Testis (tissue), 3 donors: ENCODE measurements around the gene ZSWIM5. TPM values are rescaled to one million over a fixed set of nuclear protein-coding genes. Genes with fewer than 3 reads are reported as not detected.

Experiments
- DNase-seq: peaks from one replicate; pipeline ENCODE4 v3.0.0-alpha.2; 2019
- H3K27ac ChIP-seq, 2 donors: fragments of 200-600 bp; sonication (generic); one replicate each; pipeline ENCODE4 v1.5.1; 2019
- H3K27me3 ChIP-seq: fragments of 200-600 bp; sonication (generic); one replicate; pipeline ENCODE4 v1.5.1; 2019
- H3K36me3 ChIP-seq: fragments of 200-600 bp; sonication (generic); one replicate; pipeline ENCODE4 v1.5.1; 2017; ENCODE audit warnings: low read depth; ENCODE audit errors: missing control alignments
- H3K4me1 ChIP-seq: fragments of 200-600 bp; sonication (generic); one replicate; pipeline ENCODE4 v1.5.1; 2019
- H3K4me3 ChIP-seq, 2 donors: fragments of 200-600 bp; sonication (generic); one replicate each; pipeline ENCODE4 v1.5.1; 2017 to 2019
- H3K9me3 ChIP-seq: fragments of 200-600 bp; sonication (generic); one replicate; pipeline ENCODE4 v1.5.1; 2017
- POLR2A ChIP-seq: fragments of 450-650 bp; IDR thresholded peaks from one replicate; pipeline ENCODE4 v1.6.1; 2017; ENCODE audit warnings: antibody characterized with exemption, mild to moderate bottlenecking, moderate library complexity
- WGBS, 2 donors: methylation state at CpG; one replicate each; pipeline ENCODE4 v1.1.5; 2018; 5-methylcytosine and 5-hydroxymethylcytosine counted together
- intact Hi-C: fragments of 100-400 bp; cut with DNase I; formaldehyde crosslinking; loops from one replicate; pipeline ENCODE4 v1.15.1; 2023; ENCODE audit warnings: low total_unique reads
- polyA plus RNA-seq: library from polyadenylated mRNA; stranded (reverse); fragments of 350-450 nt; fragmentation: Illumina TruSeq; extraction: RNeasy Lipid Tissue Mini Kit (QIAGEN cat#74804); gene quantifications from one replicate; pipeline ENCODE4 v1.2.3, GENCODE V29; 2014; ENCODE audit warnings: low read depth, low replicate concordance; ENCODE audit not compliant: insufficient read depth
- total RNA-seq, 2 donors: library from RNA; depleted of rRNA; stranded (reverse); fragments of >200 nt; gene quantifications; one replicate each; pipeline ENCODE4 v1.2.3, GENCODE V29; 2016
- TF ChIP-seq, protein P1 (sequence below), 3 experiments: fragments of 450-650 bp in 2 of 3; fragments of 200-600 bp in 1 of 3; sonication (generic) in 1 of 3; IDR thresholded peaks; one replicate each; pipeline ENCODE4 v1.5.1; 2016 to 2019; ENCODE audit warnings: antibody characterized with exemption in 3 of 3, mild to moderate bottlenecking in 2 of 3, moderate library complexity in 1 of 3

ZSWIM5 gene
- total and polyA plus RNA-seq, 3 donors from 2014 or later: 8.8 to 19.5 (median 13.7) TPM

- Histone ChIP-seq H3K36me3 (no peaks in the 10 kb centered on the region), H3K9me3 (no peaks in the 10 kb centered on the region), H3K27ac (no peak overlapping the region), H3K27me3 (no peaks in the 10 kb centered on the region), H3K4me3 (no peak overlapping the region), H3K4me1 (no peaks in the 10 kb centered on the region)
- no peak for DNase-seq
- WGBS, 2 donors: 67 to 91% methylated on average over 1 of the region's 1 CpG
- intact Hi-C loops: no loop called here
- TF ChIP-seq, protein P1, sequence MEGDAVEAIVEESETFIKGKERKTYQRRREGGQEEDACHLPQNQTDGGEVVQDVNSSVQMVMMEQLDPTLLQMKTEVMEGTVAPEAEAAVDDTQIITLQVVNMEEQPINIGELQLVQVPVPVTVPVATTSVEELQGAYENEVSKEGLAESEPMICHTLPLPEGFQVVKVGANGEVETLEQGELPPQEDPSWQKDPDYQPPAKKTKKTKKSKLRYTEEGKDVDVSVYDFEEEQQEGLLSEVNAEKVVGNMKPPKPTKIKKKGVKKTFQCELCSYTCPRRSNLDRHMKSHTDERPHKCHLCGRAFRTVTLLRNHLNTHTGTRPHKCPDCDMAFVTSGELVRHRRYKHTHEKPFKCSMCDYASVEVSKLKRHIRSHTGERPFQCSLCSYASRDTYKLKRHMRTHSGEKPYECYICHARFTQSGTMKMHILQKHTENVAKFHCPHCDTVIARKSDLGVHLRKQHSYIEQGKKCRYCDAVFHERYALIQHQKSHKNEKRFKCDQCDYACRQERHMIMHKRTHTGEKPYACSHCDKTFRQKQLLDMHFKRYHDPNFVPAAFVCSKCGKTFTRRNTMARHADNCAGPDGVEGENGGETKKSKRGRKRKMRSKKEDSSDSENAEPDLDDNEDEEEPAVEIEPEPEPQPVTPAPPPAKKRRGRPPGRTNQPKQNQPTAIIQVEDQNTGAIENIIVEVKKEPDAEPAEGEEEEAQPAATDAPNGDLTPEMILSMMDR (IDR thresholded peaks at IDR 0.05): no peak
- no peak for TF ChIP-seq POLR2A
Observed at GRCh38 chr1:45216200-45216541, 9.8 kb upstream of the ZSWIM5 start.

GRCh38 chr1:45215485-45216199 is 9.2 kb upstream of the ZSWIM5 start:
- H3K4me1 ChIP-seq: no peaks in the 10 kb centered on the region
- 96 to 98% methylated on average over 3 of the region's 3 CpGs for WGBS, 2 donors
- TF ChIP-seq POLR2A: no peak
- TF ChIP-seq, protein P1 (IDR thresholded peaks at IDR 0.05): no peak
- no peak overlapping the region for H3K27ac ChIP-seq
- DNase-seq: no peak
- no peaks in the 10 kb centered on the region for H3K27me3 ChIP-seq
- intact Hi-C loops: no loop called here
- H3K9me3 ChIP-seq: no peaks in the 10 kb centered on the region
- no peak overlapping the region for H3K4me3 ChIP-seq
- H3K36me3 ChIP-seq: no peaks in the 10 kb centered on the region

- no peaks in the 10 kb centered on the region for H3K36me3 ChIP-seq
- intact Hi-C loops: no loop called here
- TF ChIP-seq, protein P1 (IDR thresholded peaks at IDR 0.05): no peak
- no peak for TF ChIP-seq POLR2A
- H3K27ac ChIP-seq: no peak overlapping the region
- H3K9me3 ChIP-seq: no peaks in the 10 kb centered on the region
- no peaks in the 10 kb centered on the region for H3K4me1 ChIP-seq
- DNase-seq: no peak
- WGBS, 2 donors: 82 to 88% methylated on average over 1 of the region's 1 CpG
- no peak overlapping the region for H3K4me3 ChIP-seq
- no peaks in the 10 kb centered on the region for H3K27me3 ChIP-seq
Observed at GRCh38 chr1:45213892-45214291, 7.5 kb upstream of the ZSWIM5 start.

DNA sequence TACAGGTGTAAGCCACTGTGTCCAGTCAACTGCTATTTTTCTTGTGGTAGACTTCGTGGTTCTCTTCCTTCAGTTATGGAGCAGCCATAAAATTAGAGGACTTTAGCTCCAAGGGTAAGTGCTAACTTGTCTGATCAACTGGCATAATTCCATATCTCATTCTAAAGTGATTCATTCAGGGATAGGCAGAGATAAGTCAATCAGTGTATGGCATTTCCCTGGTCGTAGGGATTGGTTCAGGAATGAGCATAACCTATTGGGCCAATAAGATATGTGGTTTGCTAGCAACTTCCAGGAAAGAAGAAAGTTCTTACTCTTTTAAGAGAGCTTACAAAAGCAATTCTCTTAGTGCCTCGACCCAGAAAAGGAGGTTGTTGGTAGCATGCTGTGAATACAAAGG is 4.7 kb upstream of the ZSWIM5 start:
- Histone ChIP-seq H3K4me3 (no peak overlapping the region), H3K4me1 (no peaks in the 10 kb centered on the region), H3K27ac (no peak overlapping the region), H3K36me3 (no peaks in the 10 kb centered on the region), H3K27me3 (no peaks in the 10 kb centered on the region), H3K9me3 (no peaks in the 10 kb centered on the region)
- no peak for DNase-seq
- no peak for TF ChIP-seq POLR2A
- TF ChIP-seq, protein P1 (IDR thresholded peaks at IDR 0.05): no peak
- 85% methylated on average over 3 of the region's 3 CpGs for WGBS, 2 donors
- intact Hi-C loops: no loop called here
